GM19193 (cell line): ENCODE measurements around the gene PLXNA4.

Source experiments
- POLR2A ChIP-seq: IDR thresholded peaks from 4 replicates; pipeline ENCODE4 v1.6.1; 2011; ENCODE audit not compliant: insufficient read depth, insufficient read length; ENCODE audit errors: extremely low read depth

PLXNA4 gene

GRCh38 chr7:132469681-132470080 lies 106.6 kb downstream of the PLXNA4 start:
- TF ChIP-seq POLR2A, result no peak

DNA sequence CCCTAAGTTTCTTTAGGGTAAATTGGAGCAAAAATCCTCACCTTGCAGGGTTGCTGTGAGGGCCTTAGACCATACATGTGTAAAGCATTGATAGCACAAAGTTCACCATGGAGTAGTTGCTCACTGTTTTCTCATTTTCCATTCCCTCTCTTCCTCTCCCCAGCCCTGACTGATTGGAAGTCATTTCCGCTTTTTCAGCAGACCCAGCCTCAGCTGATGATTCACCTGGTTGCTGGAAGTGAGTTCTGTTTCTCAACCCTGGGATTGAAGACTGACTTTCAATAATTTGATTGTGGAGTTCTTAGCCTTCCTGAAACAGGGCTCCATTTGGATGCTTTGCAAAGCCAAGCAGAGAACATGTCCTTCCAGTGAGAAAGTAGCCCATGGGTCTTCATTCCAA lies 107.0 kb downstream of the PLXNA4 start:
- TF ChIP-seq POLR2A, result no peak

DNA sequence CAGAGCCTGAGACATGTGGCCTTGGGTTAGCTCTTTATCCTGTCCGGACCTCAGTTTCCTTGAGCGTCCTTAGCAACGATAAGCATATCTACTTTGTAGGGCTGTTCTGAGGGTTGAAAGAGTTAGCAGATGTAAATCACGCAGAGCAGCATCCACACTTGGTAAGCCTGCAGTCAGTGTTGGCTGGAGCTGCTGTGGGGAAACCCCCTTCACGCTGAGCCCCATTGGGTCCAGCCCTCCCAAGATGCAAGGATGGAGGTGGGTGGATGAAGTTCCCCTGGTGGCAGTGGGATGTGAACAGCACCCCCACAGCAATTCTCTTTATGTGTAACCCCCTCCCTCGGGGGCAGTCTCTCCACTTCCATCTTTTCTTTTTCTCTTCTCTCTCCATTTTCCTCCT lies 109.9 kb downstream of the PLXNA4 start:
- no peak for TF ChIP-seq POLR2A

- no peak for TF ChIP-seq POLR2A
These were observed 110.8 kb downstream of the PLXNA4 start for GRCh38 chr7:132465516-132465915.

DNA sequence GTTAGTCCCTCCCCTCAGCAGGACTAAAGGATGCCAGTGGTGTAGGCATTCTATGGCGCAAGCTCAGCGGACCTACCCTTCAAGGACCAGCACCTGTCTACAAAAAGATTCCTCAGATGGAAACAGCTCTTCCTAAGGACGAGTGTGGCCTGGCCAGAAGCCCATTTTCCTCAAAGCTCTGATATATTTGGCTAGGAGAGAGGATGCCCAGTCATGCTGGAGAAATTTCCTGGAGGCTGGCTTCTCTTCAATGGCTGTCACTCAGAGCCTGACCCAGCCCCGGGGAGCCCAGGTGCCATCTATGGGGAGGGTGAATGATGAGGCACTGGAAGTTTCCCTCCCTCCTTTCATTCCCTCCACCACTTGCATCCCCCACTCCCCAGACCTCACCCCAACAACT lies 111.5 kb downstream of the PLXNA4 start:
- no peak for TF ChIP-seq POLR2A

DNA sequence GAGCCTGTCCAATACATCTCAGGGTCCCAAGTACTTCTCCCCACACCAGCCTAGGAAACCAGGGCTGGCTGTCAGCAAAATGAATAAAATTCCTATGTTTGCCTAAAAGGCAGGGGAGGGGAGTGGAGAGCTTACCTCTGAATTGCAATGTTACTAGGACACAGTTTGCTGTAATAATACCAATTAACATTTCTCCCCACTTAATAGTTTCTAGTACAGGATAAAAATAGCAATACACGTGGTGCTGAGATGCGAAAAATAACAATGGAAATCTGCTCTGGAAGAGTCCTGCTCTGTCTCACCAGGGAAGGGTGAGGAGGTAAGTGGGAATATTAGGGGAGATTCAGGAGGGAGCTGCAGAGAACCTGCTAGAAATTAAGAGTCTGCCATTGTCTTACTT lies 112.3 kb downstream of the PLXNA4 start:
- TF ChIP-seq POLR2A, result no peak

GRCh38 chr7:132462478-132462877 lies 113.8 kb downstream of the PLXNA4 start:
- no peak for TF ChIP-seq POLR2A

GRCh38 chr7:132461032-132461592 lies 115.2 kb downstream of the PLXNA4 start:
- no peak for TF ChIP-seq POLR2A

DNA sequence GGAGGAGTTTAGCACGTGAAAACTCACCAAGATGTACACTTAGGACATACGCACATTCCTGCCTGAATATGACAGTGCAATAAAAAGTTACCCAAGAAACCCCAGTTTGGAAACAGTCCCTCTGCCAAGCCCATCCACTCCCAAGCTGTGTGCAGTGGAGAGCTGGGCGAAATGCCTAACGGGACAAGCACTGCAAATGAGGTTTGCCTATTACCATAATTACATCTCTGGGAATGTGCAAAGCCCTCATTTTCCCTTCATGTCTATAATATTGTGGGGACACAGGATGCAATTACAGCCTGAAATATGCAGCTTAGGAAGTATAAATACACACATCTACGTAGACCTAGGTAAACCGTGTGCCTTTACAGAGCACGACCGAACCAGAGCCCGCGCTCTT lies 117.5 kb downstream of the PLXNA4 start:
- TF ChIP-seq POLR2A, result no peak

DNA sequence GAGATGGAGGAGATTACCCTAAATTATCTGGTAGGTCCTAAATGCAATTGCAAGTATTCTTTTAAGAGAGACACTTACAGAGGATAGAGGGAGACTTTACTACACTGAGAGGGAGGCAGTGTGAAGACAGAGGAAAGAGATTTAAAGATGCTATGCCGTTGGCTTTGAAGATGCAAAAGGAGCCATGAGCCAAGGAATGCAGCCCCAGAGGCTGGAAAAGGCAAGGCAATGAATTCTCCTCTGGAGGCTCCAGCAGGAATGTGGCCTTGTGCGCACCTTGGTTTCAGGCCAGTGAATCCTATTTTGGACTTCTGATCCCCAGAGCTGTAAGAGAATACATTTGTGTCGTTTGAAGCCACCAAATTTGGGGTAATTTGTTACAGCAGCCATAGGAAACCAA lies 118.6 kb downstream of the PLXNA4 start:
- no peak for TF ChIP-seq POLR2A

DNA sequence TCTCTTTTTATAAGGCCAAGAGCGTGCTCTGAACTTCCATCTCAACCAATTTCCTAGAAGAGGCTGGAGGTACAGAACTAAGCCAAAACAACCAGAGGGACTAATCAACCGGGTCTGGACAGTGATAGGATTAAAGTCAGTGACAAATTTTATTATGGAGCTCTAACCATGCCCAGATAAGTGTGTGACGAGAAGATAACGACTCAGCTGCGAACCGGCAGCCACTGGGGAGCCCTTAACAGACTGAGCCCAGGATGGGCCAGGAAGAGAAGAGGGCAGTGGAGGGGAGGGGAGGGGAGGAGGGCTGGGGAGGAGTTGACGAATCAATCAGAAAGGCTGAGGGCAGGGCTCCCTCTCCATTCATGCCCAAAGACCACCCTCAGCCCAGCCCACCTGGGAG lies 119.9 kb downstream of the PLXNA4 start:
- TF ChIP-seq POLR2A, result no peak

- TF ChIP-seq POLR2A, result no peak
These were observed 120.9 kb downstream of the PLXNA4 start for GRCh38 chr7:132455378-132455777.

DNA sequence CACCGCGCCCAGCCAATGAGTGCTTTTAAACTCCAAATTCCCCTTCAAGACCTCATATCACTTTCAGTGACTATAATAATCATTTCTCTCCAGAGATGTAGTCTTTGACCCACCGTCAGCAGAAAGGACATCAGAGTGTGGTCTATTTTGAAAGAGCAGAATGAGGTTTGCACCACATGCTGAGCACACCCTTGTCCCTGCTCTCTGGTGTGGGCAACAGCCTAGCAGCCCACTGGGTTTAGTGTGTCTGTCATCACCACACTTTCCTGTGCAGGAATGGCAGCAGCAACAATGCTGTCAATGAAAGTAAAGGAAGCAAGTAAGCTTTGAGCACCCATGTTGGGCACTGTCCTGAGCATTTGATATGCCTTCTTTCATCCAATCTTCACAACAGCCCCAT lies 122.4 kb downstream of the PLXNA4 start:
- no peak for TF ChIP-seq POLR2A

DNA sequence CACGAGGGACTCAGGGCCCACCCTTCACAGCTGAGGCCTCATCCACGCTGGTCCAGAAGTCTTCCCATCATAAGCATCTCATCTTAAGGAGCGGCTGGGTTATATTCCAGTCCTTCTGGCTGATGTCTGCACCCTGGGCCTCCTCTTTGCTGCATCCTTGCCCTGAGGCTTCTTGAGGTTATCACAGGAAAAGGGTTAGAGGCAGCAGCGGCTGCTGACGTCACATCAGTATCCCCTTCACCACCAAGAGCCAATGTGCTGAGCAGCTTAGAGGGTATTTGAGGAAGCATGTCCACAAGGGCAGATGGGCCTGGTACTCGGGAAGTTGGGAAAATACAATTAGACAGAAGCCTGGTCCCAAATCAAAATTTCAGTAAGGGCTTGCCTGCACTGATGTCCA lies 125.1 kb downstream of the PLXNA4 start:
- TF ChIP-seq POLR2A, result no peak

GRCh38 chr7:132450696-132451095 lies 125.6 kb downstream of the PLXNA4 start:
- TF ChIP-seq POLR2A, result no peak

DNA sequence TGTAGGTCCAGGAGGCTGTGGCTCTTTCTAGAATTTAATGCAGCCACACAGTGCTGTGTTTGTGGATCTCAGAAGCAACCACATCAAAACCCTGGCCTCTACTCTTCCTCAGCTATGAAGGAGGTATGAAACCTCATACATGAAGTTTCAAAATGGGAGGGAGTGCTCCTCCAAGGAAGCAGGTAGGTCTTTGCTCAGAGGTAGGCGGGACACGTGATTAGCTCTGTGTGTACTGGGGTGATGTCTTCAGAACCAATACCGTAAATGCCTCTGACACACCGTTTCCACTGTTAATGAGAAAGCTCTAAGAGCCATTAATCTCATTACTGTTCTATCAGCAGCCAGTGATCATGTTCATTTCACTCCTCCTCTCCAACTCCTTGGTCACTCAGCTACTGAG lies 126.1 kb downstream of the PLXNA4 start:
- TF ChIP-seq POLR2A, result no peak

DNA sequence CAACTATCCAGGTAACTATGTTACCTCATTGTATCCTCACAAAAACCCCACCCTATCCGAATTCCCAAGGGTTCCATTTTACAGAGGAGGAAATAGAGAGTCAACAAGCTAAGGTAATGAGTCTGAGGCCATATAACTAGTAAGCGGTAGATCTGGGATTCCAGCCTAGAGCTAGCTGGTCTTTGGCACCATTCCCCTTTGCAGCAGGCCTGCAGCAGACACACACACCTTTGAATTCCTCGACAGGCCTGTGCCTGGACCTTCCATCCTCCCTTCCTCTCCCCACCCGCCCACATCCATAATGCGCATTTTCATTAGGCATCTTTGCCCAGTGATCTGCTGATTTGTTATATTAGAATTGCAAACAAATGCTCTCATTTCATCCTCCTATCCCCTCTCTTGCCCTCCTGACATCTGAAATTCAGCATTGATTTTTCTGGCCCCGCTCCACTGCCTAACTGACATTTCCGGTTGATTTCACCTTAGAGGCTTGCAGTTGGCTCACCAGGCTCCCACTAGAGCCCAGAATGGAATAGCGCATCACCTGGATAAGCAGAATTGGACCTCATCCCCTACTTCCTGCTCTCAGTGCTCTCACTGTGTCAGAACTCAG lies 129.5 kb downstream of the PLXNA4 start:
- TF ChIP-seq POLR2A, result no peak
